GM12878 (cell line): ENCODE data around the gene NOP56. TPM values are rescaled to one million over a fixed set of nuclear protein-coding genes. Genes with fewer than 3 reads are reported as not detected.

Experiments
- ATAC-seq: fragments of 200-7000 bp; cut with Tn5 transposase; 3 replicates; pipeline ENCODE4 v1.9.1; 2020; ENCODE audit warnings: mild to moderate bottlenecking, moderate library complexity
- BruUV-seq: library from RNA; stranded (reverse); fragments of 400-500 nt; replicated peaks from 2 replicates; lab custom pipeline; 2021; lab: Mats Ljungman, UMichigan
- CTCF ChIA-PET: fragments of 300-600 bp; sonication (Branson Sonifier 250); formaldehyde crosslinking; extraction: SDS; loops from one replicate; lab custom pipeline; 2021; ENCODE audit warnings: inconsistent platforms; lab: Yijun Ruan, JAX
- POLR2A ChIA-PET: fragments of 350-600 bp; formaldehyde crosslinking; extraction: SDS; loops from one replicate; lab custom pipeline; 2021; ENCODE audit warnings: inconsistent platforms; lab: Charles Lee
- RAD21 ChIA-PET: fragments of 300-600 bp; sonication (Branson Sonifier 250); formaldehyde crosslinking; loops from one replicate; lab custom pipeline; 2023; ENCODE audit warnings: antibody characterized with exemption; ENCODE audit not compliant: unreplicated experiment; lab: Charles Lee
- SMC1A ChIA-PET: fragments of 300-600 bp; sonication (Branson Sonifier 250); formaldehyde crosslinking; loops from one replicate; lab custom pipeline; 2023; ENCODE audit not compliant: unreplicated experiment, uncharacterized antibody; lab: Charles Lee
- DNase-seq: peaks from one replicate; pipeline ENCODE4 v3.0.0-alpha.2; 2011; ENCODE audit warnings: low read depth, low spot score
- FAIRE-seq: peaks from 3 replicates; lab custom pipeline; 2011; peaks lifted over from hg19 to GRCh38; lab: Jason Lieb, UNC
- H2AFZ ChIP-seq: 2 replicates; pipeline ENCODE4 v1.6.0; 2011; ENCODE audit warnings: low read depth, low read length, control low read depth; ENCODE audit not compliant: control insufficient read depth
- H3K27ac ChIP-seq: 2 replicates; pipeline ENCODE4 v1.5.1; 2011; ENCODE audit warnings: control low read depth; ENCODE audit not compliant: control insufficient read depth, insufficient read depth
- H3K27me3 ChIP-seq, 2 experiments: replicated peaks in 1 of 2; 2 replicates each; pipeline versions ENCODE4 v1.6.0 to v1.6.1; 2011; ENCODE audit warnings: low read length in 1 of 2; ENCODE audit not compliant: control insufficient read depth in 2 of 2, insufficient read depth in 2 of 2
- H3K36me3 ChIP-seq, 2 experiments: 2 replicates each; pipeline ENCODE4 v1.5.1; 2011; ENCODE audit warnings: low read length in 1 of 2; ENCODE audit not compliant: control insufficient read depth in 2 of 2, insufficient read depth in 2 of 2
- H3K4me1 ChIP-seq: 2 replicates; pipeline ENCODE4 v1.6.1; 2011; ENCODE audit warnings: mild to moderate bottlenecking, low read length, moderate library complexity, mixed read lengths; ENCODE audit not compliant: control insufficient read depth, insufficient read depth
- H3K4me2 ChIP-seq: 2 replicates; pipeline ENCODE4 v1.6.0; 2011; ENCODE audit warnings: control low read depth; ENCODE audit not compliant: control insufficient read depth, insufficient read depth
- H3K4me3 ChIP-seq: fragments of 200-600 bp; sonication (generic); 2 replicates; pipeline ENCODE4 v1.5.1; 2016
- H3K79me2 ChIP-seq: 2 replicates; pipeline ENCODE4 v1.6.0; 2011; ENCODE audit warnings: low read length; ENCODE audit not compliant: control insufficient read depth, insufficient read depth
- H3K9ac ChIP-seq: 2 replicates; pipeline ENCODE4 v1.8.0; 2011; ENCODE audit warnings: low read length, control low read depth, mixed read lengths; ENCODE audit not compliant: control insufficient read depth, insufficient read depth
- H3K9me3 ChIP-seq: replicated peaks from 3 replicates; pipeline ENCODE4 v1.5.1; 2011; ENCODE audit warnings: mild to moderate bottlenecking, low read length; ENCODE audit not compliant: control insufficient read depth, insufficient read depth
- H4K20me1 ChIP-seq: 2 replicates; pipeline ENCODE4 v1.6.0; 2011; ENCODE audit not compliant: control insufficient read depth, insufficient read depth
- BRCA1 ChIP-seq: IDR thresholded peaks from 2 replicates; pipeline ENCODE4 v1.6.1; 2011; ENCODE audit warnings: low read depth, low read length, improper control_type of control experiment
- CBX5 ChIP-seq: sonication (generic); IDR thresholded peaks from 2 replicates; pipeline ENCODE4 v1.6.1; 2016; ENCODE audit warnings: low read depth, moderate library complexity, mild to moderate bottlenecking, inconsistent platforms
- CEBPB ChIP-seq, 2 experiments: fragments of 150-350 bp in 1 of 2; IDR thresholded peaks; 2 replicates each; pipeline ENCODE4 v1.6.1; 2012 to 2014; ENCODE audit warnings: low read depth in 2 of 2, low read length in 2 of 2, borderline replicate concordance in 1 of 2, inconsistent platforms in 1 of 2
- FOXM1 ChIP-seq: IDR thresholded peaks from 2 replicates; pipeline ENCODE4 v1.6.1; 2012; ENCODE audit warnings: low read depth, mild to moderate bottlenecking, inconsistent platforms, low read length, moderate library complexity
- MTA3 ChIP-seq: IDR thresholded peaks from 2 replicates; pipeline ENCODE4 v1.6.1; 2012; ENCODE audit warnings: low read length, inconsistent platforms, borderline replicate concordance
- SMAD5 ChIP-seq: IDR thresholded peaks from 2 replicates; pipeline ENCODE4 v1.6.1; 2016; ENCODE audit warnings: antibody characterized with exemption, low read depth
- TCF3 ChIP-seq: IDR thresholded peaks from 2 replicates; pipeline ENCODE4 v1.6.1; 2012; ENCODE audit warnings: low read depth, mild to moderate bottlenecking, low read length, borderline replicate concordance; ENCODE audit not compliant: insufficient read depth
- ZBED1 ChIP-seq: IDR thresholded peaks from 2 replicates; pipeline ENCODE4 v1.6.1; 2016; ENCODE audit warnings: borderline replicate concordance
- WGBS: methylation state at CpG from one replicate; pipeline ENCODE4 v1.1.6; 2016; ENCODE audit warnings: low lambda C conversion rate; ENCODE audit not compliant: insufficient replicate concordance, insufficient coverage; ENCODE audit errors: missing lambda C conversion rate; 5-methylcytosine and 5-hydroxymethylcytosine counted together
- in situ Hi-C: fragments of 300-500 bp; cut with MboI; formaldehyde crosslinking; loops from 9 replicates; pipeline ENCODE4 v1.14.3; 2018; ENCODE audit warnings: mixed read lengths
- intact Hi-C: fragments of 100-400 bp; cut with micrococcal nuclease; formaldehyde crosslinking; loops from one replicate; pipeline ENCODE4 v1.14.2; 2022; ENCODE audit not compliant: unreplicated experiment
- microRNA counts: library from miRNA; unstranded; fragments of <30 nt; microRNA quantifications from one replicate; lab custom pipeline; 2016
- microRNA-seq: library from miRNA; unstranded; fragments of <30 nt; microRNA quantifications from one replicate; pipeline ENCODE4, GENCODE V29; 2018
- polyA plus RNA-seq, 11 experiments: library from polyadenylated mRNA; depleted of rRNA in 4 of 11; unstranded in 6 of 11; stranded (reverse) in 5 of 11; fragments of >200 nt; fragmentation: Nextera tagmentation in 4 of 11; fragmentation: Illumina TruSeq in 1 of 11; extraction: Ambion mirVana in 4 of 11; extraction: Trizol in 1 of 11; gene quantifications; 1 replicate in 1 of 11; 2 replicates in 10 of 11; pipeline versions ENCODE4 v1.2.1 to v1.2.3, GENCODE V29; 2011 to 2016; ENCODE audit warnings: inconsistent platforms in 2 of 11, missing spikeins in 2 of 11, low read depth in 1 of 11
- small RNA-seq: library from RNA; depleted of rRNA; stranded (forward); fragments of <200 nt; gene quantifications from one replicate; pipeline ENCODE3, GENCODE V24; 2014
- total RNA-seq, 4 experiments: library from RNA; depleted of rRNA in 3 of 4; stranded (reverse); fragments of >200 nt in 3 of 4; fragmentation: Illumina TruSeq in 1 of 4; extraction: Trizol in 1 of 4; gene quantifications; 2 replicates each; pipeline versions ENCODE4 v1.2.1 to v1.2.3, GENCODE V29; 2013 to 2021
- TF ChIP-seq, protein P1 (sequence below): fragments of 150-350 bp; IDR thresholded peaks from 2 replicates; pipeline ENCODE4 v1.6.1; 2016; ENCODE audit warnings: low read depth, low read length

NOP56 gene
- total and polyA plus RNA-seq, 10 of the 15 experiments (the other 5 are each of a cell fraction or from before 2014, with no cell fraction given): 254 to 550 (median 464) TPM

DNA sequence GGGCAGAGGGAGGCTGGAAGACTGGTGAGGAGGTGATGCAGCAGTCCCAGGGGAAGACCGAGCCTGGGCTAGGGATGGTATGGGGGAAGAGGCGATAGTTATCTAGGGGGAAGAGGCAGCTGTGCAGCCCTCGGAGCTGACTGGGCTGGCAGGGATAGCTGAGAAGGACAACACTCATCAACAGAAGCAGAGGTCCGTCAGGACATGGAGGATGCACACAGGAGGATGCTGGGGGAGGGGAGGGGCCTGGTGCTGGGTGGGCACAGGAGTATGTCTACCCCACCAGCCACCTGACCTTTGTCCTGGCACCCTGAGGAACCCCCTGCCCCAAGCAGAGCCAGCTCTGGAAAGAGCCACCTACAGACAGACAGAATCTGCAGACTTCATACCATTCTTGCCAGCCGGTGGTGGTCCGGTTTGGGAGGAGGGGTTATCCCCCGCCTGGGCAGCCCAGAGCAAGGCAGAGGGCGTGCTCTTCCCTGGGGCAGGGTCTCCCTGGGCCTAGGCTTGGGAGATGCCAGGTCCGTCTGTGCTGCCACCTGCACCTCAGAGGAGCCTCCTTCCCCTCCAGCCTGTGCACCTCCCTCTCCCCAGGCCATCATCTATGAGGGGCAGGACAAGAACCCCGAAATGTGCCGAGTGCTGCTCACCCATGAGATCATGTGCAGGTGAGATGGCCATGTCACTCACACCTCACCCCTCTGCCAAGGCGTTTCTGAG lies 55.1 kb downstream of the NOP56 start:
- ChIA-PET CTCF (no interaction called here), POLR2A (no interaction called here), SMC1A (no interaction called here), RAD21 (interaction anchor here (0.8 kb wide), 1 partner anchor 37 kb away, joined by 4 read pairs; no protein-coding TSS in a partner anchor)
- in situ Hi-C loops (no loop called here), intact Hi-C loops (no loop called here)
- no peak overlapping the region for H3K9ac ChIP-seq
- H3K27me3 ChIP-seq: peaks cover 0 to 2% of the 10 kb centered on the region in 2 experiments; a peak in 2 of 4 replicates
- no peaks in the 10 kb centered on the region for H3K9me3 ChIP-seq
- no peak overlapping the region for H3K27ac ChIP-seq
- no peak for ATAC-seq
- TF ChIP-seq FOXM1: no peak
- no peak for TF ChIP-seq SMAD5
- TF ChIP-seq ZBED1: no peak
- TF ChIP-seq CBX5: no peak
- TF ChIP-seq CEBPB (IDR thresholded peaks at IDR 0.05; ENCODE audit: borderline replicate concordance in 1 of 2, low read depth in 2 of 2, low read length in 2 of 2): no peak
- TF ChIP-seq TCF3: no peak
- TF ChIP-seq BRCA1: no peak
- TF ChIP-seq, protein P1, sequence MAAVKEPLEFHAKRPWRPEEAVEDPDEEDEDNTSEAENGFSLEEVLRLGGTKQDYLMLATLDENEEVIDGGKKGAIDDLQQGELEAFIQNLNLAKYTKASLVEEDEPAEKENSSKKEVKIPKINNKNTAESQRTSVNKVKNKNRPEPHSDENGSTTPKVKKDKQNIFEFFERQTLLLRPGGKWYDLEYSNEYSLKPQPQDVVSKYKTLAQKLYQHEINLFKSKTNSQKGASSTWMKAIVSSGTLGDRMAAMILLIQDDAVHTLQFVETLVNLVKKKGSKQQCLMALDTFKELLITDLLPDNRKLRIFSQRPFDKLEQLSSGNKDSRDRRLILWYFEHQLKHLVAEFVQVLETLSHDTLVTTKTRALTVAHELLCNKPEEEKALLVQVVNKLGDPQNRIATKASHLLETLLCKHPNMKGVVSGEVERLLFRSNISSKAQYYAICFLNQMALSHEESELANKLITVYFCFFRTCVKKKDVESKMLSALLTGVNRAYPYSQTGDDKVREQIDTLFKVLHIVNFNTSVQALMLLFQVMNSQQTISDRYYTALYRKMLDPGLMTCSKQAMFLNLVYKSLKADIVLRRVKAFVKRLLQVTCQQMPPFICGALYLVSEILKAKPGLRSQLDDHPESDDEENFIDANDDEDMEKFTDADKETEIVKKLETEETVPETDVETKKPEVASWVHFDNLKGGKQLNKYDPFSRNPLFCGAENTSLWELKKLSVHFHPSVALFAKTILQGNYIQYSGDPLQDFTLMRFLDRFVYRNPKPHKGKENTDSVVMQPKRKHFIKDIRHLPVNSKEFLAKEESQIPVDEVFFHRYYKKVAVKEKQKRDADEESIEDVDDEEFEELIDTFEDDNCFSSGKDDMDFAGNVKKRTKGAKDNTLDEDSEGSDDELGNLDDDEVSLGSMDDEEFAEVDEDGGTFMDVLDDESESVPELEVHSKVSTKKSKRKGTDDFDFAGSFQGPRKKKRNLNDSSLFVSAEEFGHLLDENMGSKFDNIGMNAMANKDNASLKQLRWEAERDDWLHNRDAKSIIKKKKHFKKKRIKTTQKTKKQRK: no peak
- TF ChIP-seq MTA3: no peak
- H3K4me3 ChIP-seq: no peak overlapping the region
- no peak for FAIRE-seq
- no peak for DNase-seq
- 21% methylated on average over 12 of the region's 12 CpGs for WGBS
- no TSS peak for BruUV-seq
- H3K36me3 ChIP-seq: no peaks in the 10 kb centered on the region
- no peaks in the 10 kb centered on the region for H3K4me1 ChIP-seq
- no peaks in the 10 kb centered on the region for H3K79me2 ChIP-seq
- H2AFZ ChIP-seq: no peak overlapping the region
- no peaks in the 10 kb centered on the region for H4K20me1 ChIP-seq
- H3K4me2 ChIP-seq: no peak overlapping the region

MicroRNAs encoded within 50 kb of the gene (microRNA counts, 767-probe panel; counts per million panel counts)
- 55.3 counts per million for microRNA hsa-miR-1292 (lab: Ali Mortazavi, UCI)

Small RNA genes lying within 50 kb of the gene (microRNA-seq; reads per million reads assigned to microRNA genes)
- gene MIR1292: 16.0 reads per million, percentile 52 among the genes with 10 or more reads in this experiment

Small RNA genes lying within 50 kb of the gene (small RNA-seq; reads per million reads assigned to genes)
- gene SNORA51: not detected
- not detected for gene SNORD110
- not detected for gene SNORD56
- not detected for gene SNORD57
- not detected for gene SNORD86

Other genes with a start within 250 kb of the NOP56 start
Only the 7 nearest of the 11 such genes appear.
- gene ZNF343, start 143.7 kb upstream of the NOP56 start, total RNA-seq (2014; rRNA removed): 8.0 and 8.2 TPM in 2 replicates
- gene ZNF343, start 143.7 kb upstream of the NOP56 start, total RNA-seq (2014; rRNA removed; fragmentation: Illumina TruSeq; extraction: Trizol): 9.8 and 10.0 TPM in 2 replicates
- gene ZNF343, start 143.7 kb upstream of the NOP56 start, total RNA-seq (2021): 9.4 and 10.3 TPM in 2 replicates
- 10.9 and 11.1 TPM in 2 replicates for gene ZNF343, start 143.7 kb upstream of the NOP56 start, polyA plus RNA-seq (2011; rRNA removed)
- gene ZNF343, start 143.7 kb upstream of the NOP56 start, polyA plus RNA-seq (2014; fragmentation: Illumina TruSeq; extraction: Trizol): 9.9 and 17.7 TPM in 2 replicates
- 1 to 10 TPM; 1.3 to 3.3 TPM for gene ZNF343, start 143.7 kb upstream of the NOP56 start, polyA plus RNA-seq (2014; fragmentation: Nextera tagmentation; extraction: Ambion mirVana)
- 8.3 and 8.7 TPM in 2 replicates for gene ZNF343, start 143.7 kb upstream of the NOP56 start, polyA plus RNA-seq (2014; rRNA removed)
- 10 to 100 TPM in 1 of 2 experiments, 1 to 10 TPM in 1; 8.0 to 10.9 TPM for gene ZNF343, start 143.7 kb upstream of the NOP56 start, polyA plus RNA-seq (2016; fragmentation: Nextera tagmentation; extraction: Ambion mirVana)
- not detected in 2 replicates for gene TMC2, start 116.1 kb upstream of the NOP56 start, total RNA-seq (2014; rRNA removed)
- gene TMC2, start 116.1 kb upstream of the NOP56 start, total RNA-seq (2014; rRNA removed; fragmentation: Illumina TruSeq; extraction: Trizol): not detected in 2 replicates
- gene TMC2, start 116.1 kb upstream of the NOP56 start, total RNA-seq (2021): not detected in 2 replicates
- gene TMC2, start 116.1 kb upstream of the NOP56 start, polyA plus RNA-seq (2011; rRNA removed): not detected in 2 replicates
- not detected in 2 replicates for gene TMC2, start 116.1 kb upstream of the NOP56 start, polyA plus RNA-seq (2014; fragmentation: Illumina TruSeq; extraction: Trizol)
- under 1 TPM in 1 of 2 experiments, not detected in 1; 0.08 TPM for gene TMC2, start 116.1 kb upstream of the NOP56 start, polyA plus RNA-seq (2014; fragmentation: Nextera tagmentation; extraction: Ambion mirVana)
- gene TMC2, start 116.1 kb upstream of the NOP56 start, polyA plus RNA-seq (2014; rRNA removed): not detected in 2 replicates
- not detected for gene TMC2, start 116.1 kb upstream of the NOP56 start, polyA plus RNA-seq (2016; fragmentation: Nextera tagmentation; extraction: Ambion mirVana)
- gene IDH3B, start 11.6 kb downstream of the NOP56 start, total RNA-seq (2014; rRNA removed): 131 and 136 TPM in 2 replicates
- gene IDH3B, start 11.6 kb downstream of the NOP56 start, total RNA-seq (2014; rRNA removed; fragmentation: Illumina TruSeq; extraction: Trizol): 84.7 and 90.5 TPM in 2 replicates
- 109 and 110 TPM in 2 replicates for gene IDH3B, start 11.6 kb downstream of the NOP56 start, total RNA-seq (2021)
- 145 and 177 TPM in 2 replicates for gene IDH3B, start 11.6 kb downstream of the NOP56 start, polyA plus RNA-seq (2011; rRNA removed)
- gene IDH3B, start 11.6 kb downstream of the NOP56 start, polyA plus RNA-seq (2014; fragmentation: Illumina TruSeq; extraction: Trizol): 98.3 and 101 TPM in 2 replicates
- gene IDH3B, start 11.6 kb downstream of the NOP56 start, polyA plus RNA-seq (2014; fragmentation: Nextera tagmentation; extraction: Ambion mirVana): 10 to 100 TPM; 65.3 to 87.1 TPM
- 134 and 144 TPM in 2 replicates for gene IDH3B, start 11.6 kb downstream of the NOP56 start, polyA plus RNA-seq (2014; rRNA removed)
- 100 to 1,000 TPM; 149 to 167 TPM for gene IDH3B, start 11.6 kb downstream of the NOP56 start, polyA plus RNA-seq (2016; fragmentation: Nextera tagmentation; extraction: Ambion mirVana)
- gene EBF4, start 40.1 kb downstream of the NOP56 start, total RNA-seq (2014; rRNA removed): not detected in 2 replicates
- not detected in 2 replicates for gene EBF4, start 40.1 kb downstream of the NOP56 start, total RNA-seq (2014; rRNA removed; fragmentation: Illumina TruSeq; extraction: Trizol)
- gene EBF4, start 40.1 kb downstream of the NOP56 start, total RNA-seq (2021): 0.13 TPM in 1 of 2 replicates, not detected in the other
- gene EBF4, start 40.1 kb downstream of the NOP56 start, polyA plus RNA-seq (2011; rRNA removed): not detected in 2 replicates
- gene EBF4, start 40.1 kb downstream of the NOP56 start, polyA plus RNA-seq (2014; fragmentation: Illumina TruSeq; extraction: Trizol): not detected in 2 replicates
- gene EBF4, start 40.1 kb downstream of the NOP56 start, polyA plus RNA-seq (2014; fragmentation: Nextera tagmentation; extraction: Ambion mirVana): not detected
- not detected in 2 replicates for gene EBF4, start 40.1 kb downstream of the NOP56 start, polyA plus RNA-seq (2014; rRNA removed)
- gene EBF4, start 40.1 kb downstream of the NOP56 start, polyA plus RNA-seq (2016; fragmentation: Nextera tagmentation; extraction: Ambion mirVana): not detected
- gene CPXM1, start 148.0 kb downstream of the NOP56 start, total RNA-seq (2014; rRNA removed): 0.62 and 0.71 TPM in 2 replicates
- 0.22 and 0.23 TPM in 2 replicates for gene CPXM1, start 148.0 kb downstream of the NOP56 start, total RNA-seq (2014; rRNA removed; fragmentation: Illumina TruSeq; extraction: Trizol)
- 0.90 and 1.1 TPM in 2 replicates for gene CPXM1, start 148.0 kb downstream of the NOP56 start, total RNA-seq (2021)
- gene CPXM1, start 148.0 kb downstream of the NOP56 start, polyA plus RNA-seq (2011; rRNA removed): 1.9 and 3.9 TPM in 2 replicates
- 0.28 TPM in 1 of 2 replicates, not detected in the other for gene CPXM1, start 148.0 kb downstream of the NOP56 start, polyA plus RNA-seq (2014; fragmentation: Illumina TruSeq; extraction: Trizol)
- not detected for gene CPXM1, start 148.0 kb downstream of the NOP56 start, polyA plus RNA-seq (2014; fragmentation: Nextera tagmentation; extraction: Ambion mirVana)
- 0.54 and 0.91 TPM in 2 replicates for gene CPXM1, start 148.0 kb downstream of the NOP56 start, polyA plus RNA-seq (2014; rRNA removed)
- gene CPXM1, start 148.0 kb downstream of the NOP56 start, polyA plus RNA-seq (2016; fragmentation: Nextera tagmentation; extraction: Ambion mirVana): under 1 TPM; 0.63 to 0.78 TPM
- gene C20orf141, start 162.4 kb downstream of the NOP56 start, total RNA-seq (2014; rRNA removed): not detected in 2 replicates
- gene C20orf141, start 162.4 kb downstream of the NOP56 start, total RNA-seq (2014; rRNA removed; fragmentation: Illumina TruSeq; extraction: Trizol): not detected in 2 replicates
- not detected in 2 replicates for gene C20orf141, start 162.4 kb downstream of the NOP56 start, total RNA-seq (2021)
- gene C20orf141, start 162.4 kb downstream of the NOP56 start, polyA plus RNA-seq (2011; rRNA removed): not detected in 2 replicates
- gene C20orf141, start 162.4 kb downstream of the NOP56 start, polyA plus RNA-seq (2014; fragmentation: Illumina TruSeq; extraction: Trizol): not detected in 2 replicates
- not detected for gene C20orf141, start 162.4 kb downstream of the NOP56 start, polyA plus RNA-seq (2014; fragmentation: Nextera tagmentation; extraction: Ambion mirVana)
- not detected in 2 replicates for gene C20orf141, start 162.4 kb downstream of the NOP56 start, polyA plus RNA-seq (2014; rRNA removed)
- not detected for gene C20orf141, start 162.4 kb downstream of the NOP56 start, polyA plus RNA-seq (2016; fragmentation: Nextera tagmentation; extraction: Ambion mirVana)
- not detected in 2 replicates for gene TMEM239, start 163.7 kb downstream of the NOP56 start, total RNA-seq (2014; rRNA removed)
- gene TMEM239, start 163.7 kb downstream of the NOP56 start, total RNA-seq (2014; rRNA removed; fragmentation: Illumina TruSeq; extraction: Trizol): not detected in 2 replicates
- not detected in 2 replicates for gene TMEM239, start 163.7 kb downstream of the NOP56 start, total RNA-seq (2021)
- not detected in 2 replicates for gene TMEM239, start 163.7 kb downstream of the NOP56 start, polyA plus RNA-seq (2011; rRNA removed)
- gene TMEM239, start 163.7 kb downstream of the NOP56 start, polyA plus RNA-seq (2014; fragmentation: Illumina TruSeq; extraction: Trizol): not detected in 2 replicates
- gene TMEM239, start 163.7 kb downstream of the NOP56 start, polyA plus RNA-seq (2014; fragmentation: Nextera tagmentation; extraction: Ambion mirVana): not detected
- gene TMEM239, start 163.7 kb downstream of the NOP56 start, polyA plus RNA-seq (2014; rRNA removed): not detected in 2 replicates
- not detected for gene TMEM239, start 163.7 kb downstream of the NOP56 start, polyA plus RNA-seq (2016; fragmentation: Nextera tagmentation; extraction: Ambion mirVana)